DND-41 (cell line): ENCODE results near the gene DNAH3.

Experiments
- CTCF ChIP-seq: IDR thresholded peaks from 2 replicates; pipeline ENCODE4 v1.5.1; 2012; ENCODE audit warnings: borderline replicate concordance, low read length, moderate library complexity, mild to moderate bottlenecking; ENCODE audit not compliant: poor library complexity, severe bottlenecking; ENCODE audit errors: extremely low read depth
- EZH2 ChIP-seq: IDR thresholded peaks from 3 replicates; pipeline ENCODE4 v1.6.1; 2012; ENCODE audit warnings: borderline replicate concordance, low read depth, mild to moderate bottlenecking, moderate library complexity, low read length, inconsistent platforms; ENCODE audit not compliant: severe bottlenecking

DNA sequence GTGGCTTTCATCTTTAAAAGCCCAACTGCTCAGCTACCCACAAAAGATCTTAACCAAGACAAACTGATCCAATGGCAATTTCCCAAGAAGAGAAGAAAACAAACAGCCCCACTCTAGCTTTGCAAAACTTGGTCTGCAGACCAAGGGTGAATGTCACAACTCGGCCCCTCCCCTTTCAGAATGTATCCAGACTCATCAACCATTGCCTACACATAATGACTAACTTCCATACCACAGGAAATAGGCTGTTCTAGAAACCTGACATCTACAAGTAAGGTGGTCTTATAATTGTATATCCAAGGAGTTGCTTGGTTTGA is 266.4 kb downstream of the DNAH3 start:
- no peak for TF ChIP-seq CTCF
- no peak for TF ChIP-seq EZH2
